AG08396 (cell line): Measurements from ENCODE around the gene RCOR1.
"Not testable (repeated sequence)": the region's sequence is repeated elsewhere in the genome, so short reads cannot be mapped to it uniquely, and the experiment has no call there.

Experiments used
- DNase-seq: peaks from one replicate; pipeline ENCODE4 v3.0.0; 2012; ENCODE audit warnings: low spot score, mixed read lengths

RCOR1 gene

DNA sequence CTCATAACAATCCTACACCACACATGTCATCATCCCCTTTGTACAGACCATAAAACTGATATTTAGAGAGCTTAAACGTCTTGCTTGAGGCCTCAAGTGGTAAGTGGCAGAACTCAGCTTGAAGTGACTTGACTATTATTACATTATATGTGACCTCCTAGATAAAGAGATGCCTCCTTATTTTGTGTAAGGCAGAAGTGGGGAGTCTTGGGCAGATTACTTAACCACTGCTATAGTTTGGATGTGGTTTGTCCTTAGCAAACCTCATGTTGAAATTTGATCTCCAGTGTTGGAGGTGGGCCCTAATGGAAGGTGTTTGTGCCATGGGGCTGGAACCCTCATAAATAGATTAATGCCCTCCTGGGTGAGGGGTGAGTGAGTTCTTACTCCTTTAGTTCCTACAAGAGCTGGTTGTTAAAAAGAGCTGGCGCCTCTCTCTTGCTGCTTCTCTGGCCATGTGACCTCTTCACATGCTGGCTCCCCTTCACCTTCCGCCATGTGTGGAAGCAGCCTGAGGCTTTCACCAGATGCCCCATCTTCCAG, 37.4 kb downstream of the RCOR1 start:
- DNase-seq = no peak

DNA sequence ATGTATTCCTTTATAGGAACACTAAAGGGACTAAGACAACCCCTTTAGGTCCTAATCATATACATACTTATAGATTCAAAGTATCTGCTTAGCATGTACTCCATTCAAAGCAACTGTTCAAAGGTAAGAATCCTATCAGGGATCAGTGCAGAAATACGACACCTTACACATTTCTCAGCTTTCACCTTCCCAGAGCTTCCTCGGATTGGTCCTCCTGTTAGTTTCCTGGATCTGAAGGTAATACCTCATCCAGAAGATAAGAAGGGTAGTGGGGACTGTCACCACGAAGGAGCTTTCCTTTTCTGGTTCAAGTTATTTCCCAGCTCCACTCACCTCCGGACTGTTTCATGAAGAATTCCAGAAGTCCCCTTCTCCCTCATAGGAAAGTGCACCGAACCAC, 38.0 kb downstream of the RCOR1 start:
- DNase-seq = no peak

DNA sequence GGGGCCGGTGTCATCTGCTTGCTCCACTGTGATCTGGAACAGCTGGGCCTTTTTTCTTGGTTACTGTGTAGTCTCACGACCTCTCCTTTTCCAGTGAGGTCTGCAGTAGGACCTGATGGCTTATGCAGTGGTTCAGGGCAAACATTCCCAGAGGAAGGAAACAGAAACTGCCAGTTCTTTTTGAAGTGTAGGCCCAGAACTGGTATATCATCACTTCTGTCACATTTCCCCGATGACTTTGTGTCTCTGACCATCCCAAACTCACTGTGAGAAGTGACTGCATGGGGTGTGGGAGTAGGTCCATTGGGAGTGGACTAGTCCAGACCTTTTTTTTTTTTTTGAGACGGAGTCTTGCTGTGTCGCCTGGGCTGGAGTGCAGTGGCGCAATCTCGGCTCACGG, 38.4 kb downstream of the RCOR1 start:
- DNase-seq = no peak

DNA sequence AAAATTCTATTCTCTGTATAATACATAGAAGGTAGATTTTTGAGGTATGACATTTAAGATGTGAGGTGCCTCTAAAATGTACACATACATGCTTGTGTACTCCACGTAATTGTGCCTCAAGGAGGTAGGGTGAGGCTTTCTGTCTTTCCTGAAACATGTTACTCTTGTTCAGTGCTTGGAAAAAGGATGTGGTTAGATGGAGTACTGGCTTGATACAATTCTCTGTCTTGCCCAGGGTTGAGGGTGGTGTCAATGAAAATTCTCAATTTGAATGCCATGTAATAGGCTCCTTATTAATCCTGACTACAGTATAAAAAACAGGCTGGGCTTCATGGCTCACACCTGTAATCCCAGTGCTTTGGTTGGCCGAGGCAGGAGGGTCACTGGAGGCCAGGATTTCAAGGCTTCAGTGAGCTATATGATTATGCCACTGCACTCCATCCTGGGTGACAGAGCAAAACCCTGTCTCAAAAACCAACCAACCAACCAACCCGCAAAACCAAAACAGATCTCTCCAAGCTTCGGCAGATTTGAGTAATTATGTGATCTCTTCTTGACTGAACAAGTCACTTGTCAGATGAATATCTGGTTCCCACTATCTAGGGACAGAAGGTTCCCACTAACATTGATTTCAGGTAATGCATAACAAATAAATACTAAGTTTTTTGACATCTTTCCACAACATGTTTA, 41.6 kb downstream of the RCOR1 start:
- no peak for DNase-seq

DNA sequence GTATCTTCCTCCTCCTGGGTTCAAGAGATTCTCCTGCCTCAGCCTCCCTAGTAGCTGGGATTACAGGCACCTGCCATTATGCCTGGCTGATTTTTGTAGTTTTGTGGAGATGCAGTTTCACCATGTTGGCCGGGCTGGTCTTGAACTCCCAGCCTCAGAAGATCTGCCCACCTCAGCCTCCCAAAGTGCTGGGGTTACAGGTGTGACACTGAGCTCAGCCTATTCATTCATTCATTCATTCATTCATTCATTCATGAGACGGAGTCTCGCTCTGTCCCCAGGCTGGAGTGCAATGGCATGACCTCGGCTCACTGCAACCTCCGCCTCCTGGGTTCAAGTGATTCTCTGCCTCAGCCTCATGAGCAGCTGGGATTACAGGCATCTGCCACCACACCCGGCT, 47.2 kb downstream of the RCOR1 start:
- not testable (repeated sequence) for DNase-seq

DNA sequence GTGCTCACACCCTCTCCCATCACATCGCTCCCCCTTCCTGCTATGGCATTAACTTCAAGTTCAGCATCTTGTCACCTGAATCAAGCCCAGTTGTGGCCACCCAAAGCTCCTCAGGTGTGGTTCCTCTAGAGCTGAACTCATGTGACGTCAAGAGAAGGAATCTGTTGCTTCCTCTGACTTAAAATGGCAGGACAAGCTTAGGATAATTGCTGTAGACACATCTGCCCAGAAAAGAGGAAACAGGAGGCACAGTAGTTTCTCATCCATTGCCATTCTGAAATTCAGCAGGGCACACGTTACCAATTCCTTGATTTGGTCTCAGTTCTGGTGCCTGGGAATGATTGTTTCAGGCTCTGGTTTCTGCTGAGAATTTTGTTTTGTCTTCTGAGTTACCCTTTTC, 52.1 kb downstream of the RCOR1 start:
- no peak for DNase-seq

DNA sequence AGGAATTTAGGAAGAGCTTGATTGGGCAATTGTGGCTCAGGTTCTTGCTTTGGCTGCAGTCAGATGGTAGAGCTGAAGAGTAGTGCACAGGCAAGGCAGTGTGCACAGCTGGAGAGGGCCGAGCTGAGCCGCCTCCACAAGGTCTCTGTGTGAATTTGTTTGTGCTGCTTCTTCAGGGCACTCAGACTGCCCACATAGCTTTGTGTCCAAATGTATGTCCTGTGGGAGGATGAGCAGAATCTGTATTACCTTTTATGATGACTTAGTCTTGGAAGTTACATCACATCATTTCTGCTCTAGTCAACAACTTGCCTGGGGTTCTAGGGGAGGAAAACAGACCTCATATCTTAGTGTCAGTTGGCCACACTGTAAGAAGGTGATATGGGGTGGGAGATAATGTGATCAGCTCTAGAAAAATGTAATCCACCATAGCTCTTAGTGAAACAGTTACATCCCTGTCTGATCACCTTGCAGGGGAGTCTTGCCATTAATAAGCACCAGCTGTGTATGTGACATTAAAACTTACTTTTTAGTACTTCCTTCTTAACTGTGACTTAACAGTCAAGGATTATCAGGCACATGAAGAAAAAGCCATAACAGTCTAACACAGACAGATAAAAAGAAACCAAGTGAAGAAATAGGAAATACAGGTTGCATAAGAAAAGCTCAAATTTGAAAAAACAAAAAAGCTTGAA, 53.4 kb downstream of the RCOR1 start:
- no peak for DNase-seq

DNA sequence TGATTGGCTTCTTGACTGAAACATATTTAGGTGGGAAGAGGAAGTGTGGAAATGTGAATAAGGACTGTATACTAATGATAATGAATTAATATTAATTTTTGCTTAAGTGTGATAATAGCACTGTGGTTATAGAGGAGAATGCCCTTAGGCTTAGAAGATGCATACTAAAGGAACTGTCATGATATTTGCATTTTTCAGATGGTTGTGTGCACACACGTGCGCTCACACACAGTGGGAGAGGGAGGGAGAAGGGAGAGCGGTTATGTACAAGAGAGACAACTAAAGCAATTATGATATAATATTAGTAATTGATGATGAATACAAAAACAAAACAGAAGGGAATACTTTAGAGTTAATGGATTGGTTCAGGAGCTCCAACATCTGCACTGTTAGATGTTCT, 54.2 kb downstream of the RCOR1 start:
- no peak for DNase-seq

DNA sequence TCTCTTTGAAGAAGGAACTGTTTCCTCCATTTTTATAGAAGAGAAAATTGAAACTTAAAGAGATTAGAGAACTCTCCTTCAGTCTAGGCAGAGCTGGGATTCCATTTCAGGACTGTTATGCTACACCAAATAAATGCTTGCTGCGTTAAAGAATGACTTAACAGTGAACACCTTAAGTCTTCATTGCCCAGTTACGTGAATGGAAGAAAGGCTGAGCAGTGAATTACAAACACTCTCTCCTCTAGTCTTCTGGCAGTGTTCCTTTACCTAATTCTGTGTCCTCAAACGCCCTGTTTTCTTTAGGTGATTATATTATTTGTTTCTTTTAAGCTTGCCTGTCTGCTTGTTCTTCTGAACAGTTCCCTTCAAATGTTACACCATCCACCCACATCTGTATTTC, 59.7 kb downstream of the RCOR1 start:
- no peak for DNase-seq

DNA sequence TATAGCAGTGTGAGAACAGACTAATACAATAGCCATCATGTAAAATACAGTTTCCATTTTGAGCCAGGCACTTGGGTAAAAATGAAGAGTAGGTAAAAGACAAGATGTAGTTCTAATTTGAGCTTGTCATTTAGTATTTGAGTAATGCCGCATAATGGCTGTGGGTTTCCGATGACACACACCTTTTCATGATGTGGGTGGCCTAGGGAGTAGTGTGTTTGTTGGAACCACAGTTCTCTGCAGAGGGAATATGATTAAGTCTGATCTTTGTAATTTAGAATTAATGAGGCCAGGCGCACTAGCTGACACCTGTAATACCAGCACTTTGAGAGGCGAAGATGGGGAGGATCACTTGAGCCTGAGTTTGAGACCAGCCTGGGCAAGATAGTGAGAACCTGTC, 61.8 kb downstream of the RCOR1 start:
- DNase-seq = no peak

DNA sequence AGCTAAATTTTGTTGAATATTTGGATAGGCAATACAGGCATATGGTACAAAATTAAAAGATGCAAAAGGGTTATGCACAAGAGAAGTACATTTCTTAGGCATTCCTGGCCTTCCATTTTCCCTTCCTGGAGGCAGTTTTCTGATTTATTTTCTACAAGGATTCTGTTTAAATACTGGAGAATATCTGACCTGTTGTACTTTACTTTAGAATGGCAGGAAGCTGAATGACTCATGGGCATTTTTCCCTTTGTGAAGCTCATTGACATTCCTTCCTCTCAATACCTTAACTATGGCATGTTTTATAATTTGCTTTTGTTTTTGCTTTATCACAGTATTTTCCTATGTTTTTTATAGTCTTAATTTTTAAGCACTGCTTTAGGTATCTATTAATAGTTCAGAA, 62.7 kb downstream of the RCOR1 start:
- DNase-seq = no peak

DNA sequence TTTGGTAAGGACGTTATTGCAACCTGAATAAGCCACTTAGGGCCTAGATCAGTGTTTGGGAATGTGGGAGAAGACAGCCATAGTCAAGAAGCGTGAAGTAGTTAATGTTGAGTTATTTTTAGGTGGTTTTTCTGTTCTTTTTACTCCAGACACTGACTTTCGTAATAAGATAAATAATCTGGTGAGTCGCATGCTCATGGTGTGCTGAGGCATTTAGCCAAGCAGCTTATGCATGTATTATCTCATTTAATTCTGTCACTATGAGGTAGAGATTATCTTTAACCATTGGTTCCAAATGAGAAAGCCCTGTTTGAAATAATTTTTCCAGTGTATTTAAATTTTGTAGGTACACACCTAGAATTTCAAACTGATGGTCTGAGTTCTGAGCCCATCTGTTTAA, 67.3 kb downstream of the RCOR1 start:
- DNase-seq = no peak

DNA sequence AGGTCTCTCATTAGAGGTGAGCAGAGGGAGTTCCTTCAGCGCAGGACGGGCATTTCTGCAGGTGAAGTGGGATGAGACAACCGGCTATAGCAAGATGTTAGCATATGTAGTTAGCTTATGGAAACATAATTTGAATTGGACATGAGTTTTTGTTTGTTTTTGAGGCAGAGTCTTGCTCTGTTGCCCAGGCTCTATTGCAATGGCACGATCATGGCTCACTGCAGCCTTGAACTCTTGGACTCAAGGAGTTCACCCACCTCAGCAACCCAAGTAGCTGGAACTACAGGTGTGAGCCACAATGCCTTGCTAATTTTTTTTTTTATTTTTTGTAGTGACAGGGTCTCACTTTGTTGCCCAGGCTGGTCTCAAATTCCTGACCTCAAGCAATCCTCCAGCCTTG, 69.2 kb downstream of the RCOR1 start:
- no peak for DNase-seq

DNA sequence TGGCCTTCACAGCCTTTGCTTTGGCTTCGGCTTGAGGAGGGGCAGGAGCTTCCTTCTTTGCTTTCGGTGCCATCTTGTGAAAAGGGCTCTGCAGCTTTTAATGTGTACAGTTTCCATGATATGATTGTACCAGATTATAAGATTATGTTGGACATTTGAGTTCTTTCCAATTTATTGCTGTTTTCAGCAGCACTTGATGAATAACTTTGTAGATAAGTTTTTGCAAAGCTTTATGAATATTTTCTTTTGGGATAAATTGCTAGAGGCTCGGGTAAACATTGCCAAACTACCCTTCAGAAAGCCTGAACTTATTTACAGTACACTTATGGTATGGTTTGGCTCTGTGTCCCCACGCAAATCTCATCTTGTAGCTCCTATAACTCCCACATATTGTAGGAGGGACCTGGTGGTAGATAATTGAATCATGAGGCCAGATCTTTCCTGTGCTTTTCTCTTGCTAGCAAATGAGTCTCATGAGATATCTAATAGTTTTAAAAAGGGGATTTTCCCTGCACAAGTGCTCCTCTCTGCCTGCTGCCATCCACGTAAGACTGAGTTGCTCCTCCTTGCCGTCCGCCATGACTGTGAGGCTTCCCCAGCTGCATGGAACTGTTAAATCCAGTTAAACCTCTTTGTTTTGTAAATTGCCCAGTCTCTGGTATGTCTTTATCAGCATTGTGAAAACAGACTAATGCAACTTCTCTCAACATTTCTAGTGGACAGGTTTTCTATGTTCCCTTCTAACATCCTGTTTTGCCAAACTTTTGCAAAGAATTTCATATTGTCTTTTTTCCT, 70.4 kb downstream of the RCOR1 start:
- DNase-seq = no peak

DNA sequence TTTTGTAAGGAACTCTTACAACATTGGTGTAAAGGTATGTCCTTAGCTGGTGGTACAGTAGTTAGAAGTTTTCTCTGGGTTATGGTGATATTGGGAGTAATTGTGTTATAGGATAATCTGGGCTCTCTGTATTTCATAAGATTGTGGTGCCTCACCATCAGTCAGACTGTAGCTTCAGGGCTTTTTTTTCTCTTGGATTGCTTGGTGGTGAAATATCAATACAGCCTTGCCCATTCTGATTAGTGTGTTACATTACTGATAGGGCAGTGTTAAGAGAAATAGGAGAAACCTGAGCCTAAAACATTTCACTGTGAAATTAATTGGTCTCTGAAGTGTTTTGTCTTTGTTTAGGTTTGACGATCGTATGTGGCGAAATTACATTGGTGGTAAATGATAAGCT, 71.0 kb downstream of the RCOR1 start:
- DNase-seq = no peak

DNA sequence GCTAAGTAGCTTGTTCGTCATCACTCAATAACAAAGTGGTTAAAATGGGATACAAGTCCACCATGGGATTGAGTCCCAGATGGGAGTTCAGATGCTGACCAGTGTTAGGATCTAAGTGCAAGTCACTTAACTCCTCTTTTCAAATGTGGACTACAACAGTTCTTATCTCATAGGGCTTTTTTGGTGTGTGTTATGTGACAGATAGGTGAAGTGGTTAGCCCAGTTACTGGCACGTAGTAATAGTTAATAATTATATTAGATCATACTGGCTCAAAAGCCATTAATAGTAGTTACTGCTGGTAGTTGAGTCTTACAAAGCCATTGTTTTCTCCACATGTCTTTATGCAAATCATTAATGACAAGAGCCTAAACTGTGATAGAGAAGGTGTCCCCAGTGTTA, 73.2 kb downstream of the RCOR1 start:
- DNase-seq = no peak

DNA sequence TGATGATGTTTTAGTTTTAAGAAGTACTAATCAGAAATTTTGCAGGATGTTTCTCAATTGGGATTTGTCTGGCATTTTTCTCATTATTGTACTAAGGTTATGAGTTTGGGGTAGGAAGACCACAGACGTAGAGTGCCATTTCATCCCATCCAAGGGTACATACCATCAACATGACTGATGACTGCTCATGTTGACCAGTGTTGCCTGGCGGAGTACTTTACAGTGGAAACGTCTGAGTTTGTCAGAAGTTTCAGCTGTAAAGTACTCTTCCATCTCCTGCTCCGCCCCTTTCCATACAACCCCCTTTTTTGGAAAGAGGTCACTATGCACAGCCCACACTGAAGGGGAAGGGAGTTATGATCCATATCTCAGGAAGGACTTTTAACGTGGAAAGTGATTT, 74.2 kb downstream of the RCOR1 start:
- no peak for DNase-seq

DNA sequence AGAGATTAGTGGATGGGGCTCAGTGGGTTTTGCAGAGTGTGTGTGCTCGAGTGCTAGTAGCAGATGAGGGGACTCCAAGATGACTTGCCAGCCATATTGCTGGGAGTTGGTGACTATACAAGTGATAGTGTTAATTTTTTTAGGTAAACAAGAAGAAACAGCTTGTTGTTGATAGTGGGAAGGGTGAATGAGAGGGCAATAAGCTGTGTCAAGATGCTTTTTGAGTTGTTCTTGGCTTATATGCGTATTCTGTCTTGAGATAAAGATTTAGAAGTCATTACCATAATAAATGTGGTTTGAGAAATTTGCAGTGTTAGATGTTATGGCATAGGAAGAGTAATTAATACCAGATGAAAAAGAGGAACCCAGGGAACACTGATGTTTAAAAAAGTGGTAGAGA, 75.3 kb downstream of the RCOR1 start:
- no peak for DNase-seq

DNA sequence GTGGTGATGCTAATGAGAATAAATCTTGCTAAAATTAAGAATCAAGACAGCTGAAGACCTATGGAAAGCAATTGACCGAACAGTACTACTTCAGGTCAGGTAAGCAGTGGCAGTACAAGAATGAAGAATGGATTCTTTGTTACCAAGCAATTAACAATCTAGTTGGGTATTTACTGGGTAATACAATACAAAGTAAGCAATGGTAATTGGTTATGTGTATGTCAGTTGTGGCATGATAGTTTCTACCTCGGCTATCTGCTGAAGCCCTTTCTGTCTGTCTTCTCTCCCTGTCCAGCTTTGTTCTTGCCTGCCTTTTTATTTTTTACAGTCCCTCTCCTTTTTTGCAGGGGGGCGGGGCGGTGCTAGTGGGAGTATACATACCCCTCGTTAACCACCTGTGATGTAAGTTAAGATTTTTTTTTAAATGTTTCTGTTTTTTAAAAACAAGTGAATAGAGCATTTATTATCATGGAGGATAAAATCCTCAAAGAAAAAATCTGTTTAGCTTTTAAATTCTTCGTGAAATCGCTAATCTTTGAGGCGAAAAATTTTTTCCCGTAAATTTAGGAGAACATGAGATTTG, 75.9 kb downstream of the RCOR1 start:
- no peak for DNase-seq

DNA sequence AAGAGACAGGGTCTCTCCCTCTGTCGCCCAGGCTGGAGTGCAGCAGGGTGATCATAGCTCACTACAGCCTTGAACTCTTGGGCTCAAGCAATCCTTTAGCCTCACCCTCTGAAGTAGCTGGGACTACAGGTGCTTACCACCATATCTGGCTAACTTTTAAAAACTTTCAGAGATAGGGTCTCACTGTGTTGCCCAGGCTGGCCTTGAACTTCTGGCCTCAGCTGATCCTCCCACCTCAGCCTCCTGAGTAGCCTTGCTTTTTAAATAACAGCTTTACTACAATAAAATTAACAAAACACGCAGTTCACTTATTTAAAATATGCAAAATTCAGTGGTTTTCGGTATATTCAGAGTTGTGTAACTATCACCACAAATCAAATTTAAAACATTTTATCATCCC, 79.0 kb downstream of the RCOR1 start:
- DNase-seq = no peak

DNA sequence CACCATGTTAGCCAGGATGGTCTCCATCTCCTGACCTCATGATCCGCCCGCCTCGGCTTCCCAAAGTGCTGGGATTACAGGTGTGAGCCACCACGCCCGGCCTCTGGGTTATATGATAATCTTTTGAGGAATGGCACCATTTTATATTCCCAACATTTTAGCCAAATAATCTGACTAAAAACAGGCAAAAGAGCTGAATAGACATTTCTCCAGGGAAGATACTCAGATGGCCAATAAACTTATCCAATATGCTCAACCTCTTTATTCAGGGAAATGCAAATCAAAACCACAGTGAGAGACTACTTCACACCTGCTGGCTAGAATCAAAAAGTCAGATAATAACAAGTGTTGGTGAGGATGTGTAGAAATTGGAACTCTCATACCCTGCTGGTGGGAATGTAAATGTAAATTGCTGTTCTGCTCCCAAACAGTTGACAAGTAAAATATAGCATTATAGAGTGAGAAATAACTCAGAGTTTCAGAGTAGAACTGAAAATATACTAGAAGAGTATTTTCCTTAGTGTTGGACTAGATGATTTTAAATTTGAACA, 80.0 kb downstream of the RCOR1 start:
- no peak for DNase-seq

DNA sequence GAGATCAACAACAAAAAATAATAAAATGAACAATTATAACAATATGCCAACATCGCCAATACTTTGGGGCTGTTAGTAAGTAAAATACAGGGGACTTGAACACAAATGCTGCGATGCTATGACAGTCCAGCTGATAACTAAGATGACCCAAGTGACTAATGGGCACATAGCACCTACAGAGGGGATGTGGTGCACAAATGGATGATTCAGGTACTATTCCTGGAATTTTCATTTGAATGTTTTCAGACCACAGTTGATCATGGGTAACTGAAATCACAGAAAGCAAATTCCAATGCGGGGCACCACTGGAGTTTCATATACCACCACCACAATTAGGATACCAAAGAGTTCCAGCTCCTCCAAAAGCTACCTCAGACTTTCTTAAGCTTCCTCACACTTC, 82.9 kb downstream of the RCOR1 start:
- no peak for DNase-seq
